Measurements from ENCODE around the gene UTP3.
"Not testable (repeated sequence)": the region's sequence is repeated elsewhere in the genome, so short reads cannot be mapped to it uniquely, and the experiment has no call there.

UTP3 gene

DNA sequence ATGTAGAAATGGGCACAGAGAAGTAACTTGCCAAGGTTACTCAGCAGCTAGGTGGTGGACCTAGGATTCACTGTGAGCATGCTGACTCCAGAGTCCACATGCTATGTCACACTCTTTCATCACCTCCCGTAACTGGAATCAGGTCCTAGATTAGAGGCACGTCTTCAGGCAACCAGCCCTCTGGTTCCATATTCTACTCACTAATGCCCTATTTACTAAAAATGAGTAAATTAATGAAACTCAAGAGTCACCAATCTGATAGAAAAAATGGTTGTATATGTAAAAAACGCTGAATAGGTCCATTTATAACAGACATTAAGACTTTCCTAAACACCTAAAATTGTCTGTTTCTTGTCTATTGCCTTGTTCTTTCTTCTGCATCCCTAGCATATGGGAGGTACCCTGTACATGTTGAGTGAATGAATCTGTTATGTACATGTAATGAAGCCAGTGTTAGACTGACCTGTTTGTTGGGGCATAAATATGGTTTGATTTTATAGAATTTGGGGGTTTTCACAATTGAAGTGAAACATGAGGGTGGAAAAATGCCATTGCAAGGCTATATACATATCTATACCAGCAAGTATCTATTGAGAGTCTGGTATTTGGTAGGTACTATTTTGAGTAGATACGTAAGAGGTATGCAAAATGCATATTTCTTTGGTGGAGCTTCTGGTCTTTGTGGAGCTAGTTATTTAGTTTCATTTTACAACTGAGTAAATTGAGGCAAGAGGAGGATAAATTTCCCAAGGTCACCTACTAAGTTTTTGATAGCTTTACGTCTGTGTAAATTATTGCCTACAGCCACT lies 26.0 kb downstream of the UTP3 start:
- Mint-ChIP-seq H3K27ac (peak overlapping the region; percentile 58), H3K4me1 (peaks cover 45% of the 10 kb centered on the region), H3K36me3 (no peaks in the 10 kb centered on the region), H3K27me3 (no peaks in the 10 kb centered on the region), H3K9me3 (no peaks in the 10 kb centered on the region), H3K4me3 (peak overlapping the region; percentile 48)
- DNase-seq (ENCODE audit: low spot score in 2 of 2) (no peak), ATAC-seq (ENCODE audit: low read depth) (peak; percentile 13)

- no peak for ATAC-seq (ENCODE audit: low read depth)
- Mint-ChIP-seq H3K9me3 (no peaks in the 10 kb centered on the region), H3K4me1 (peaks cover 45% of the 10 kb centered on the region), H3K36me3 (no peaks in the 10 kb centered on the region), H3K4me3 (peak overlapping the region; percentile 53), H3K27ac (peak overlapping the region; percentile 58), H3K27me3 (no peaks in the 10 kb centered on the region)
- DNase-seq (ENCODE audit: low spot score in 2 of 2) = no peak
Observed at GRCh38 chr4:70715097-70715496, 26.8 kb downstream of the UTP3 start.

DNA sequence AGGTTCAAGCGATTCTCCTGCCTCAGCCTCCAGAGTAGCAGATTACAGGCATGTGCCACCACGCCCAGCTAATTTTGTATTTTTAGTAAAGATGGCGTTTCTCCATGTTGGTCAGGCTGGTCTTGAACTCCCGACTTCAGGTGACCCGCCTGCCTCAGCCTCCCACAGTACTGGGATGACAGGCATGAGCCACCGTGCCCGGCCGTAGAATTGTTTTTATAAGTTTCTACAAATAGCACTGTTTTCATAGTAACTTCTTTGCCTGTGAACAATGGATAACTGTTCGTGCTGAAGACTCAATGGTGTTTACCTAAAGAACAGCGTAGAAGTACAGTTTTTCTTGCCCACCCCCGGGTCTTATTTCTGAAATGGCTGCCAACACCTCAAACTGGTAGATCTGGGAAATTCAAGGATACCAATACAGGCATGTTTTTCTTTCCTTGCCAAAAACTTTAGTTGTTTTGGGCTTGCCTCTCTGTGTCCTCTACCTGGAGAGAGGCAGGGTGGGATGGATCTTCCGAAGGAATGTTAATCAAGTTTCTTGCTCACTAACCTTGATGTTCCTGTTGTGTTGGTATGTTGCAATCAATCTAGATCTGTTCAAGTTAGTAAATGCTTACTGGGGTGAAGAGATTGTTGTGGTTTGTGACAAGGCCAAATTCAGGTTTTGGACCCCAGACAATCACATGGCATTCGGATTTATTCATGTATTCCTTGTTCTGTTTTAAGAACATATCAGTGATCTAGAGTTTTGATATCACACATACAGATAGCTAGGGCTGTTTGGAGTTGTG lies 30.7 kb downstream of the UTP3 start:
- H3K27ac Mint-ChIP-seq = no peak overlapping the region
- H3K4me1 Mint-ChIP-seq = peaks cover 27% of the 10 kb centered on the region
- no peaks in the 10 kb centered on the region for H3K36me3 Mint-ChIP-seq
- no peaks in the 10 kb centered on the region for H3K9me3 Mint-ChIP-seq
- DNase-seq (ENCODE audit: low spot score in 2 of 2) (no peak), ATAC-seq (ENCODE audit: low read depth) (no peak)
- H3K27me3 Mint-ChIP-seq = no peaks in the 10 kb centered on the region
- no peak overlapping the region for H3K4me3 Mint-ChIP-seq

DNA sequence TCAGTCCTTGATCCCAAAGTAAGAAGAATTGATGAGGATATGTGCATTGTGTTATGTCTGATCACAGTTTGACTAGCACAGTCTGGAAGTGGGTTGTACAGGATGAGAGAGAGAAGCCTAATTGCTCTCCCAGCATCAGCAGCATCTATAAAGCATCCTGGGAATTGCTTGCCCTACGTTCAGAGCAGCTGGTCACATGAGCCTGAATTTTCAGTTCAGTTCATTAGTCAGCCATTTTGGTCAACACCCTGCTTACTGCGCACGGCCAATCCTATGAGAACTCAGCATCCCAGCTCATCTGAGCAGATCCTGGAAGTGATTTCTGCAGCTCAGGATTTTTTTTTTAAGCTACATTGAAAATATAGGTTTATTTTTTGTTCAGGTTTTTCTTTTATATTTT lies 33.4 kb downstream of the UTP3 start, which contains the start of gene RUFY3:
RUFY3 (plus strand) TSS at position 218 of the 400 bp plus-strand sequence. CDS start 610 bp downstream, outside the sequence.
- Mint-ChIP-seq H3K27me3 (no peaks in the 10 kb centered on the region), H3K36me3 (no peaks in the 10 kb centered on the region), H3K4me3 (no peak within 1 kb of the TSS), H3K9me3 (no peaks in the 10 kb centered on the region), H3K27ac (no peak within 1 kb of the TSS), H3K4me1 (peaks cover 17% of the 10 kb centered on the region)
- ATAC-seq (ENCODE audit: low read depth) = no peak
- no peak for DNase-seq (ENCODE audit: low spot score in 2 of 2)

- H3K4me3 Mint-ChIP-seq = no peak overlapping the region
- ATAC-seq (ENCODE audit: low read depth) (no peak), DNase-seq (ENCODE audit: low spot score in 2 of 2) (no peak)
- H3K9me3 Mint-ChIP-seq = no peaks in the 10 kb centered on the region
- H3K27me3 Mint-ChIP-seq = no peaks in the 10 kb centered on the region
- H3K4me1 Mint-ChIP-seq = peaks cover 16% of the 10 kb centered on the region
- no peak overlapping the region for H3K27ac Mint-ChIP-seq
- no peaks in the 10 kb centered on the region for H3K36me3 Mint-ChIP-seq
Observed at GRCh38 chr4:70722199-70722791, 34.0 kb downstream of the UTP3 start.

DNA sequence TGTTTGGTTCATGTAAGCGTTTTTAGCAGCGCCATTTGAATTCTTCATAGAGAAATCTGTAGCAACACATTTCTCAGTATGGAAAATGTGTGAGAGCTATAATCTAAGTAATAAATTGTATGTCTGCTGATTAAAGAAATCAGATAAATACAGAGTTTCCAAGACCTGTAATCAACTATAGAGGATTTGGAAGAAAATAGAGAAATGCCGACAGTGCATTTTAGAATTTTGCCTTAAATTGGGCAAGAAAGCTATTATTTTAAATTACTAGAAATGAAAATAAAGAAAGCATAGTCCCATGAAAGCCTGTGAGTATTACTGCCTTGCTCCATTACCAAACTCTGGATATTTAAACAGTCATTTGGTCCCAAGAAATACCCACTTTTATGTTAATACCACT lies 36.1 kb downstream of the UTP3 start:
- Mint-ChIP-seq H3K9me3 (no peaks in the 10 kb centered on the region), H3K4me3 (no peak overlapping the region), H3K27ac (no peak overlapping the region), H3K36me3 (no peaks in the 10 kb centered on the region), H3K4me1 (peaks cover 12% of the 10 kb centered on the region), H3K27me3 (no peaks in the 10 kb centered on the region)
- ATAC-seq (ENCODE audit: low read depth) = no peak
- DNase-seq (ENCODE audit: low spot score in 2 of 2) = no peak

DNA sequence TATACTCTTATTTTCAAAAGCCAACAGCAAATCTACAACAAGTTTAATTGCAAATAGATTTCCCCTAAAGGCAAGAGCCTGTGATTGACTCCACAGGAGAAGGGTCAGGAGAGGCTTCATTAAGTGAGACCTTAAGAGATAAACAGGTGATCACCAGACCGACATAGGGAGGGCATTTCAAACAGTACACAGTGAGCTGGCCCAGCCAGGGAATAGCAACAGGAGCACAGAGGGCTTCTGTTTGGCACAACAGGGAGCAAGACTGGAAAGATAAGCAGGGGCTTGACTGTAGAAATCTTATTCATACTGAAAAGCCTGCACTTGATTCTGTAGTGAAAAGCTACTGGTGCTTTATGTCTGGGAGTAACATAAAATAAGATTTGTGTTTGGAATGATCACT lies 37.3 kb downstream of the UTP3 start:
- H3K4me3 Mint-ChIP-seq = no peak overlapping the region
- no peaks in the 10 kb centered on the region for H3K27me3 Mint-ChIP-seq
- DNase-seq (ENCODE audit: low spot score in 2 of 2) = no peak
- H3K36me3 Mint-ChIP-seq = no peaks in the 10 kb centered on the region
- ATAC-seq (ENCODE audit: low read depth) = no peak
- H3K9me3 Mint-ChIP-seq = no peaks in the 10 kb centered on the region
- peaks cover 7% of the 10 kb centered on the region for H3K4me1 Mint-ChIP-seq
- H3K27ac Mint-ChIP-seq = no peak overlapping the region

- not testable (repeated sequence) for H3K4me1 Mint-ChIP-seq; ATAC-seq (ENCODE audit: low read depth); H3K27ac Mint-ChIP-seq; H3K27me3 Mint-ChIP-seq; H3K9me3 Mint-ChIP-seq; DNase-seq (ENCODE audit: low spot score in 2 of 2); H3K36me3 Mint-ChIP-seq; H3K4me3 Mint-ChIP-seq
Observed at GRCh38 chr4:70726515-70726914, 38.2 kb downstream of the UTP3 start.

DNA sequence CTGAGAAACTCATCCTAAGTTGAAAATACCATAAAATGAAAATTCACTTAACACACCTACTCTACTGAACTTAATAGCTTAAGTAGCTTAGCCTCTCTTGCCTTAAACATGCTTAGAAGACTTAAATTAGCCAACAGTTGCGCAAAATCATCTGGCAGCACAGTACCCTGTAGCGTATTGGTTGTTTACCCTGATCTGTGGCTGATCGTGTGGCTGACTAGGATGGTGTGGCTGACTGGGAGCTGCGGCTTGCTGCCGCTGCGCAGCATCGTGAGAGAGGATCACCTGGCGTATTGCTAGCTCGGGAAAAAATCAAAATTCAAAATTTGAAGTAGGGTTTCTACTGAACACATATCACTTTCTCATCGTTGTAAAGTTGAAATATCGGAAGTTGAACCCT lies 39.8 kb downstream of the UTP3 start:
- H3K27ac Mint-ChIP-seq = no peak overlapping the region
- DNase-seq (ENCODE audit: low spot score in 2 of 2) (no peak), ATAC-seq (ENCODE audit: low read depth) (no peak)
- no peaks in the 10 kb centered on the region for H3K36me3 Mint-ChIP-seq
- peaks cover 7% of the 10 kb centered on the region for H3K4me1 Mint-ChIP-seq
- H3K4me3 Mint-ChIP-seq = no peak overlapping the region
- no peaks in the 10 kb centered on the region for H3K9me3 Mint-ChIP-seq
- H3K27me3 Mint-ChIP-seq = no peaks in the 10 kb centered on the region

DNA sequence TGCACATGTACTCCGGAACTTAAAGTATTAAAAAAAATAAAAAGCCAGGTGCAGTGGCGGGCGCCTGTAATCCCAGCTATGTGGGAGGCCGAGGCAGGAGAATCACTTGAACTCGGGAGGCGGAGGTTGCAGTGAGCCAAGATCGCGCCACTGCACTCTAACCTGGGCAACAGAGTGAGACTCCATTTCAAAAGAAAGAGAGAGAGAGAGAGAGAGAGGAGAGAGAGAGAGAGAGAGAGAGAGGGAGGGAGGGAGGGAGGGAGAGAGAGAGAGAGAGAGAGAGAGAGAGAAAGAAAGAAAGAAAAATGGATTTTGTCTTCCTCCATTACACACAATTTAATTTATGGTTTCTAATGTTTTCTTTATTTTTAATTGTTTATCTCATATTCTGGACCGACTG lies 44.5 kb downstream of the UTP3 start:
- DNase-seq (ENCODE audit: low spot score in 2 of 2); ATAC-seq (ENCODE audit: low read depth); H3K9me3 Mint-ChIP-seq; H3K27me3 Mint-ChIP-seq; H3K36me3 Mint-ChIP-seq: not testable (repeated sequence)
- Mint-ChIP-seq H3K4me1 (peaks cover 23% of the 10 kb centered on the region), H3K27ac (peak overlapping the region; percentile 86), H3K4me3 (peak overlapping the region; percentile 17)

DNA sequence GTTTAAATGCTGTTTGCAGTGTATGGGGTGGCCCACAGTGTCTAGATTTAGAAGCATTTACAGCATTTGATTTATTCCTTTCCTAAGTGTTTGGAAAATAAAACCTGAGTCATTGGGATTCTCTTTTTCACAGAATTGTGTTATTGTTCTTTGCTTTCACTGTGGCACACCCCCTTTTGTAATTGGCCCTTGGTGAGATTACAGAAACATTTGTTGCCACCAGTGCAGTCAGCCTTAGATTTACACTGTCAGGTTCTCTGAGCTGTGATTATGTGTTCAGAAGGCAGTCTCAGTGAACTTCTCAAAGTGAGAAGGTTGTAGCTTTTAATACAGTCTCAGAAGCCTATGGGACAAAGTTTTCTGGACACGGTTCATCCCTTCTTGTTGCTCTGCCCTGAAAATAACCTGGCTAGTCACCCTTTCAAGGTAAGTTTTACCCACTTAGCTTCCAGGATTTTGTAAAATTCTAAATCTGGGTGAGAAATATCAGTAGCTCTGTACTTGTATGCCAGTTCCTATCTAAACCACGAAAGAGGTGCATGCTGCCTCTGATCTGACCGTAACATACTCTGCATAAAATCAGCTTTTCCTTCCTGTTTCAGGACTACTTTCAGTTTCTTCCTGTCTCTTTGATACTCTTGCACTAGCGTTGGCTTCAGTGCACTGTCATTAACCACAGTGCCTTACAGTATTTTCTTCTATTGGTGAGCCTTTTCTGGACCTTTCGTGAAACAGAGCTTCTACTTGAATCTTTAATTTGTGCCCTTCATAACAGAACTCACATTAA lies 46.0 kb downstream of the UTP3 start:
- peak in 1 of 2 donors; percentile 43 for DNase-seq (ENCODE audit: low spot score in 2 of 2)
- Mint-ChIP-seq H3K9me3 (no peaks in the 10 kb centered on the region), H3K4me1 (peaks cover 20% of the 10 kb centered on the region)

DNA sequence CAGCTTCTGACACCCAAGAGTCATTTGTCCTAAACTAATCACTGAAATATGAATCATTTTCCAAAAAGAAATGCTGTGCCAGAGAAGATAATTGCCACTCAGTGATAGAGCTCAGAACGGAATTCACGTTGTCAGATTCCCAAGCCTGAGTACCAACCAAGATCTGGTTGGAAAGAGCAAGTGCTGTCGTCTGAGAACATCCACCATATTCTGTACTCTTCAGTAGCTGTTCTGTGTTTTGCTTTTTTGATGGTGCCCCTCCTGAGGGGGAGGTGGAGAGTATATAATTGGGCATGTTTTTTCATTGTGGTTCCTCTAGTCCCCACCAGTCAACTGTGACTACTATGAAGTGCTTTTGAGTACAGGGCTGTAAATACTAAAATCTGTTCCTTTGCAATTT lies 46.6 kb downstream of the UTP3 start:
- H3K36me3 Mint-ChIP-seq = no peaks in the 10 kb centered on the region

More for the DNA sequence above, 46.0 kb downstream of the UTP3 start:
- H3K27ac Mint-ChIP-seq = peak overlapping the region; percentile 78
- H3K36me3 Mint-ChIP-seq = no peaks in the 10 kb centered on the region
- peak overlapping the region; percentile 81 for H3K4me3 Mint-ChIP-seq
- no peaks in the 10 kb centered on the region for H3K27me3 Mint-ChIP-seq
- ATAC-seq (ENCODE audit: low read depth) = peak; percentile 95

DNA sequence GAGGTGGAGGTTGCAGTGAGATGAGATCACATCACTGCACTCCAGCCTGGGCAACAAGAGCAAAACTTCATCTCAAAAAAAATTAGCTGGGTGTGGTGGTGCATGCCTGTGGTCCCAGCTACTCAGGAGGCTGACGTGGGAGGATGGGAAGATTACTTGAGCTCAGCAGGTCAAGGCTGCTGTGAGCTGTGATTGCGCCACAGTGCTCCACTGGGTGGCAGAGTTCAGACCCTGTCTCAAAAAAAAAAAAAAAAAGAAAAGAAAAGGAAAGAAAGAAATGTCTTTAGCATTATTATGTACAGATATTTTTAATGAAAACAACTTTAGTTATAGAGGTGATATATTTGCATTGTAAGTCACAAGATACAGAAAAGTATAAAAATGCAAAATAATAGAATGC lies 47.6 kb downstream of the UTP3 start:
- H3K36me3 Mint-ChIP-seq; H3K9me3 Mint-ChIP-seq; DNase-seq (ENCODE audit: low spot score in 2 of 2); H3K27me3 Mint-ChIP-seq; H3K27ac Mint-ChIP-seq: not testable (repeated sequence)
- peak; percentile 21 for ATAC-seq (ENCODE audit: low read depth)
- Mint-ChIP-seq H3K4me1 (peaks cover 20% of the 10 kb centered on the region), H3K4me3 (peak overlapping the region; percentile 42)

More for the DNA sequence above, 46.6 kb downstream of the UTP3 start:
- Mint-ChIP-seq H3K4me1 (peaks cover 20% of the 10 kb centered on the region), H3K4me3 (peak overlapping the region; percentile 81), H3K27ac (peak overlapping the region; percentile 78), H3K9me3 (no peaks in the 10 kb centered on the region), H3K27me3 (no peaks in the 10 kb centered on the region)
- ATAC-seq (ENCODE audit: low read depth) (peak; percentile 41), DNase-seq (ENCODE audit: low spot score in 2 of 2) (no peak)
